Upper lobe of left lung (tissue), 4 donors: ENCODE measurements around the gene APPBP2.

Experiments used
- CTCF ChIP-seq, 6 experiments: fragments of 450-650 bp in 4 of 6; fragments of 200-600 bp in 2 of 6; sonication (generic) in 2 of 6; IDR thresholded peaks; one replicate each; pipeline ENCODE4 v1.5.1; 2016 to 2019; ENCODE audit warnings: antibody characterized with exemption in 6 of 6
- EP300 ChIP-seq, 4 donors: sonication (generic); formaldehyde crosslinking; IDR thresholded peaks; one replicate each; pipeline ENCODE4 v1.5.1; 2017; ENCODE audit warnings: antibody characterized with exemption in 4 of 4, control low read depth in 2 of 4
- POLR2A ChIP-seq, 4 donors: fragments of 450-650 bp; IDR thresholded peaks; one replicate each; pipeline ENCODE4 v1.5.1; 2016 to 2017; ENCODE audit warnings: antibody characterized with exemption in 4 of 4, mild to moderate bottlenecking in 2 of 4

- no peak for TF ChIP-seq POLR2A (IDR thresholded peaks at IDR 0.05)
- no peak for TF ChIP-seq CTCF (IDR thresholded peaks at IDR 0.05)
- no peak for TF ChIP-seq EP300 (IDR thresholded peaks at IDR 0.05)
Observed at GRCh38 chr17:60415146-60415545, 110.9 kb downstream of the APPBP2 start.
